Measurements from ENCODE around the gene TSHZ1.

DNA sequence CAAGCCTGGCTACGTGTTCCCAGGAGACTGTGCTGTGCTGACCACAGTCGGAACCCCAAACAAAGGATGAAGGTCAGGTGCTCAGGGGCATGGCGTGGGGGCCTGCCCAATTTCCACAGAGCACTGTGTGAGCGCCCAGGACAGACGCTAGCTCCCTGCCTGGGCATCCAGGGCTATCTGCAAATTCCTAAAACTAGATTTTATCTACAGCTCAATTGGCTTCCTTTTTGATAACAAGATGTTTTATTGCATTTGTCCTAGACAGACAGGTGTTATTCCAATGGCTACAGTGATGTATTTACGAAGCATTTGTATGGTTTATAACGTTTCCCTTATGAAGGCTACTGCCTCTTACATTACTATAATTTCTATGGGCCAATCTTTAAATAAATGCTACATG lies 17.7 kb upstream of the TSHZ1 start:
- TF ChIP-seq, protein P1, sequence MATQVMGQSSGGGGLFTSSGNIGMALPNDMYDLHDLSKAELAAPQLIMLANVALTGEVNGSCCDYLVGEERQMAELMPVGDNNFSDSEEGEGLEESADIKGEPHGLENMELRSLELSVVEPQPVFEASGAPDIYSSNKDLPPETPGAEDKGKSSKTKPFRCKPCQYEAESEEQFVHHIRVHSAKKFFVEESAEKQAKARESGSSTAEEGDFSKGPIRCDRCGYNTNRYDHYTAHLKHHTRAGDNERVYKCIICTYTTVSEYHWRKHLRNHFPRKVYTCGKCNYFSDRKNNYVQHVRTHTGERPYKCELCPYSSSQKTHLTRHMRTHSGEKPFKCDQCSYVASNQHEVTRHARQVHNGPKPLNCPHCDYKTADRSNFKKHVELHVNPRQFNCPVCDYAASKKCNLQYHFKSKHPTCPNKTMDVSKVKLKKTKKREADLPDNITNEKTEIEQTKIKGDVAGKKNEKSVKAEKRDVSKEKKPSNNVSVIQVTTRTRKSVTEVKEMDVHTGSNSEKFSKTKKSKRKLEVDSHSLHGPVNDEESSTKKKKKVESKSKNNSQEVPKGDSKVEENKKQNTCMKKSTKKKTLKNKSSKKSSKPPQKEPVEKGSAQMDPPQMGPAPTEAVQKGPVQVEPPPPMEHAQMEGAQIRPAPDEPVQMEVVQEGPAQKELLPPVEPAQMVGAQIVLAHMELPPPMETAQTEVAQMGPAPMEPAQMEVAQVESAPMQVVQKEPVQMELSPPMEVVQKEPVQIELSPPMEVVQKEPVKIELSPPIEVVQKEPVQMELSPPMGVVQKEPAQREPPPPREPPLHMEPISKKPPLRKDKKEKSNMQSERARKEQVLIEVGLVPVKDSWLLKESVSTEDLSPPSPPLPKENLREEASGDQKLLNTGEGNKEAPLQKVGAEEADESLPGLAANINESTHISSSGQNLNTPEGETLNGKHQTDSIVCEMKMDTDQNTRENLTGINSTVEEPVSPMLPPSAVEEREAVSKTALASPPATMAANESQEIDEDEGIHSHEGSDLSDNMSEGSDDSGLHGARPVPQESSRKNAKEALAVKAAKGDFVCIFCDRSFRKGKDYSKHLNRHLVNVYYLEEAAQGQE (IDR thresholded peaks at IDR 0.05; ENCODE audit: insufficient read depth in 1 of 2, low read depth in 2 of 2, low read length in 2 of 2): no peak
- no peak for TF ChIP-seq POLR2AphosphoS5 (IDR thresholded peaks at IDR 0.05; ENCODE audit: low read depth, low read length)
- TF ChIP-seq FOXP2 (optimal IDR thresholded peaks at IDR 0.05; ENCODE audit: borderline replicate concordance, extremely low read depth, extremely low read length, insufficient read depth): no peak
